AG09309 (cell line): Measurements from ENCODE around the gene CCDC190.
A peak's percentile ranks its signal among the peaks of the same experiment; 100 is the strongest.
"Not testable (repeated sequence)": the region's sequence is repeated elsewhere in the genome, so short reads cannot be mapped to it uniquely, and the experiment has no call there.

Experiments used
- DNase-seq: peaks from one replicate; pipeline ENCODE4 v3.0.0-alpha.2; 2010; ENCODE audit warnings: low read depth
- H3K4me3 ChIP-seq: 2 replicates; pipeline ENCODE4 v1.5.1; 2011; ENCODE audit warnings: mild to moderate bottlenecking, low read depth, low read length, moderate library complexity; ENCODE audit not compliant: control insufficient read depth
- CTCF ChIP-seq: IDR thresholded peaks from 2 replicates; pipeline ENCODE4 v1.5.1; 2011; ENCODE audit warnings: mild to moderate bottlenecking, low read depth, low read length, inconsistent platforms; ENCODE audit not compliant: insufficient read depth, control insufficient read depth; ENCODE audit errors: missing control alignments

Gene CCDC190

GRCh38 chr1:162823231-162823630, 37.7 kb downstream of the CCDC190 start:
- TF ChIP-seq CTCF: no peak
- no peak overlapping the region for H3K4me3 ChIP-seq
- no peak for DNase-seq

DNA sequence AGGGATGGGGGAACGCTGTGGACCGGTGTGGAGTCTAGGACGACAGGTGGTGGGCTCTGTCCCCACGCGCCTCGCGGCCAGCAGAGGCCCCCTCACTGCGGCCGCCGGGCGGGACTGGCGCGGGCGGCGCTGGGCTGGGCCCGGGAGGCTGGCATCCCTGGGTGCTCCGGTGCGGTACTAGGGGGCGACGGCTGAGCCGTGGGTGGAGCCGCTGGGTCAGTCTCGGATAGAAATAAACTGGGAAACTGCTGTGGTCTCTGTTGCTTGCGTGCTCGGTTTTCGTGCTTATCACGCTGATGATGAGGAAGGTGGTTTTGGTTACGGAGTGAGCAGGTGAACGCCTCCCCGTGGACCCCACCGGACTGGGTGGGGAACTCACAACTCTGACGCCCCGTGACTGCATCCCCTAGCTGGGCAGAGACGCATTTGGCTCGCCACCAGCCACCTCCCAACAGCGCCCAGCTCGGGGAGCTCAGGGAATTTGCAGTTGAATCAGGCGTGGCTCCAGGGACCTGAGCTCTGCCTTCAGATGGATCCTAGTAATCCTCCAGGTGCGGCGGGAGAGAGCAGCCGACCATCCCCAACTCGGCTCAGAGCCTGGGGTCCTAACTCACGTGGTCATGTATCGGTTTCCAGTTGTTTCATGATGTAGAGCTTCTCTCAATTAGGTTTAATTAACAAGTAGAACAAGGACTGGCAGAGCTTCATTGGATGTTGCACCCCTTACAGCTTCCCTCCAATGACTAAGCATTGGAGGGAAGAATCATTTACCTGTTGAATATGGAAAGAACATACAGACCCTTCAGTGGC, 38.4 kb downstream of the CCDC190 start:
- peak overlapping the region; percentile 11 for H3K4me3 ChIP-seq
- no peak for TF ChIP-seq CTCF
- no peak for DNase-seq

DNA sequence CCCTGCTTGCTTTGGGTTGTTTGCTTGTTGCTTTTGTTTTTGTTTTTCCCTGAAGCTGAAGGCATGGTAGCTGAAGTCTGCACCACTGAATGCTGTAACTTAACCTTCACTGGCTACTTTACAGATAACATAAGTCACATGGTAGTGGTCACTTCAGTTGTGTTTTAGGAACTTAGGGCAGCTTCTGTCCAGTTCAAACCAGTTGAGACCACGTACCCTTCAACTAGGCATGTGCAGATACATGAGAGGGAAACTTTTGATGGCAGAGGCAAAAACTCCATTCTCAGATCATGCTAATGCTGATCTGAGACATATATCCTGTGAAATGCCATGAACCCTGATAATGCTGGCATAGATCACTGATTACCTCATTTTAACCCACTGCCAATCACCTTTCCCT, 42.3 kb downstream of the CCDC190 start:
- H3K4me3 ChIP-seq, DNase-seq: not testable (repeated sequence)

- H3K4me3 ChIP-seq, DNase-seq: not testable (repeated sequence)
These were observed 42.8 kb downstream of the CCDC190 start for GRCh38 chr1:162818136-162818535.

DNA sequence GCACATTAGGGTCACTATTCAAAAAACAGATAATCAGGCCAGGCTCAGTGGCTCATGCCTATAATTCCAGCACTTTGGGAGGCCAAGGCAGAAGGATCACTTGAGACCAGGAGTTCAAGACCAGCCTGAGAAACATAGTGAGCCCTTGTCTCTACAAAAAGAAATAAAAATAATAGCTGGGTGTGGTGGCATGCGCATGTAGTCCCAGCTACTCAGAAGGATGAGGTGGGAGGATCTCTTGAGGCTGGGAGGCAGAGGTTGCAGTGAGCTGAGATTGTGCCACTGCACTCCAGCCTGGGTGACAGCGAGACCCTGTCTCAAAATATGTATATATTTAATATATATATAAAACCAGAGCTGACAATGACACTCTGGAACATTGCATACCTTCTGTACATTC, 48.6 kb downstream of the CCDC190 start:
- not testable (repeated sequence) for H3K4me3 ChIP-seq, DNase-seq

DNA sequence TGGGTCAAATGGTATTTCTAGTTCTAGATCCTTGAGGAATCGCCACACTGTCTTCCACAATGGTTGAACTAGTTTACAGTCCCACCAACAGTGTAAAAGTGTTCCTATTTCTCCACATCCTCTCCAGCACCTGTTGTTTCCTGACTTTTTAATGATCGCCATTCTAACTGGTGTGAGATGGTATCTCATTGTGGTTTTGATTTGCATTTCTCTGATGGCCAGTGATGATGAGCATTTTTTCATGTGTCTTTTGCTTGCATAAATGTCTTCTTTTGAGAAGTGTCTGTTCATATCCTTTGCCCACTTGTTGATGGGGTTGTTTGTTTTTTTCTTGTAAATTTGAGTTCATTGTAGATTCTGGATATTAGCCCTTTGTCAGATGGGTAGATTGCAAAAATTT, 53.5 kb downstream of the CCDC190 start:
- not testable (repeated sequence) for H3K4me3 ChIP-seq, DNase-seq
